DOHH2 (cell line): ENCODE data around the gene NANOS1.

Experiments used
- H3F3A ChIP-seq: fragments of 200-600 bp; sonication (generic), shearing (Covaris generic); 2 replicates; pipeline ENCODE4 v1.6.0; 2016; ENCODE audit warnings: antibody characterized with exemption, mild to moderate bottlenecking; ENCODE audit not compliant: control insufficient read depth, insufficient read depth
- H3K27ac ChIP-seq: fragments of 200-600 bp; sonication (generic); 2 replicates; pipeline ENCODE4 v1.5.1; 2014; ENCODE audit warnings: low read depth, mild to moderate bottlenecking, low read length, moderate library complexity
- H3K27me3 ChIP-seq: fragments of 200-600 bp; sonication (generic); 2 replicates; pipeline ENCODE4 v1.6.1; 2014; ENCODE audit warnings: mild to moderate bottlenecking, low read length, mixed read lengths; ENCODE audit not compliant: control insufficient read depth
- H3K36me3 ChIP-seq: fragments of 200-600 bp; sonication (generic); 2 replicates; pipeline ENCODE4 v1.6.1; 2014; ENCODE audit warnings: mild to moderate bottlenecking, low read length, moderate library complexity, mixed read lengths; ENCODE audit not compliant: control insufficient read depth
- H3K4me1 ChIP-seq: fragments of 200-600 bp; sonication (generic); 2 replicates; pipeline ENCODE4 v1.6.1; 2014; ENCODE audit warnings: mild to moderate bottlenecking, low read length, mixed read lengths; ENCODE audit not compliant: control insufficient read depth
- H3K4me2 ChIP-seq: fragments of 200-600 bp; sonication (generic); 2 replicates; pipeline ENCODE4 v1.6.0; 2014; ENCODE audit warnings: mild to moderate bottlenecking, low read length, moderate library complexity
- H3K4me3 ChIP-seq: fragments of 200-600 bp; sonication (generic); 2 replicates; pipeline ENCODE4 v1.5.1; 2014; ENCODE audit warnings: mild to moderate bottlenecking, low read length, mixed read lengths
- H3K79me2 ChIP-seq: fragments of 200-600 bp; sonication (generic); 2 replicates; pipeline ENCODE4 v1.6.1; 2014; ENCODE audit warnings: mild to moderate bottlenecking, low read length, mixed read lengths; ENCODE audit not compliant: control insufficient read depth
- H3K9me2 ChIP-seq: fragments of 200-600 bp; sonication (generic); replicated peaks from 2 replicates; pipeline ENCODE4 v1.6.1; 2014; ENCODE audit warnings: mild to moderate bottlenecking, low read length, mixed read lengths; ENCODE audit not compliant: control insufficient read depth
- H3K9me3 ChIP-seq: fragments of 200-600 bp; sonication (generic); 2 replicates; pipeline ENCODE4 v1.6.1; 2014; ENCODE audit warnings: antibody characterized with exemption, low read length, mixed read lengths; ENCODE audit not compliant: control insufficient read depth, insufficient read depth
- H4K20me1 ChIP-seq: fragments of 200-600 bp; sonication (generic); 2 replicates; pipeline ENCODE4 v1.6.0; 2014; ENCODE audit warnings: low read depth, mild to moderate bottlenecking, antibody characterized with exemption, low read length, moderate library complexity; ENCODE audit not compliant: control insufficient read depth, insufficient read depth
- CTCF ChIP-seq: fragments of 200-600 bp; sonication (generic); IDR thresholded peaks from one replicate; pipeline ENCODE4 v1.5.1; 2014; ENCODE audit warnings: antibody characterized with exemption, mild to moderate bottlenecking, low read depth, low read length; ENCODE audit not compliant: poor library complexity, severe bottlenecking
- EZH2phosphoT487 ChIP-seq: fragments of 200-600 bp; sonication (generic); IDR thresholded peaks from 2 replicates; pipeline ENCODE4 v1.6.1; 2017; ENCODE audit warnings: borderline replicate concordance, mild to moderate bottlenecking, antibody characterized with exemption, low read length, moderate library complexity, mixed read lengths

NANOS1 gene

GRCh38 chr10:119030421-119031250, 1.1 kb downstream of the NANOS1 start:
- peaks cover 16% of the 10 kb centered on the region for H3K79me2 ChIP-seq
- no peaks in the 10 kb centered on the region for H3K9me3 ChIP-seq
- peaks cover 44% of the 10 kb centered on the region for H3F3A ChIP-seq
- TF ChIP-seq CTCF: peak; percentile 41
- TF ChIP-seq EZH2phosphoT487: no peak
- H3K4me1 ChIP-seq: peaks cover 48% of the 10 kb centered on the region
- peak overlapping the region; percentile 69 for H3K27ac ChIP-seq
- peak overlapping the region; percentile 70 for H3K4me3 ChIP-seq
- peaks cover 6% of the 10 kb centered on the region; the same call in 1 of the 2 replicates for H4K20me1 ChIP-seq
- H3K4me2 ChIP-seq: peak overlapping the region; percentile 64
- peaks cover 3% of the 10 kb centered on the region for H3K27me3 ChIP-seq
- H3K9me2 ChIP-seq: no peaks in the 10 kb centered on the region
- peaks cover 34% of the 10 kb centered on the region for H3K36me3 ChIP-seq

- Histone ChIP-seq H3K27me3 (peaks cover 3% of the 10 kb centered on the region), H4K20me1 (peaks cover 6% of the 10 kb centered on the region; the same call in 1 of the 2 replicates), H3K27ac (peak overlapping the region; percentile 69), H3K4me1 (peaks cover 48% of the 10 kb centered on the region), H3F3A (peaks cover 53% of the 10 kb centered on the region), H3K9me2 (no peaks in the 10 kb centered on the region), H3K79me2 (peaks cover 16% of the 10 kb centered on the region), H3K4me2 (peak overlapping the region; percentile 64), H3K36me3 (peaks cover 42% of the 10 kb centered on the region), H3K9me3 (no peaks in the 10 kb centered on the region), H3K4me3 (peak overlapping the region; percentile 70)
- TF ChIP-seq CTCF: no peak
These were observed 2.1 kb downstream of the NANOS1 start for GRCh38 chr10:119031496-119032059.

GRCh38 chr10:119039161-119039560, 9.6 kb downstream of the NANOS1 start:
- peaks cover 90% of the 10 kb centered on the region for H3K36me3 ChIP-seq
- no peaks in the 10 kb centered on the region for H3K9me3 ChIP-seq
- H3K9me2 ChIP-seq: no peaks in the 10 kb centered on the region
- TF ChIP-seq EZH2phosphoT487: no peak
- no peak for TF ChIP-seq CTCF
- H3K27ac ChIP-seq: no peak overlapping the region
- H3K4me1 ChIP-seq: peaks cover 15% of the 10 kb centered on the region
- H3K4me3 ChIP-seq: no peak overlapping the region
- H3K27me3 ChIP-seq: no peaks in the 10 kb centered on the region
- peaks cover 77% of the 10 kb centered on the region for H3K79me2 ChIP-seq
- peaks cover 45% of the 10 kb centered on the region for H3F3A ChIP-seq
- H3K4me2 ChIP-seq: no peak overlapping the region
- peaks cover 17% of the 10 kb centered on the region; the same call in 1 of the 2 replicates for H4K20me1 ChIP-seq
